Astrocyte of the spinal cord (primary cell): ENCODE data around the gene GALNT17.

Experiments
- DNase-seq: peaks from one replicate; pipeline ENCODE4 v3.0.0; 2011; ENCODE audit warnings: low read depth, low spot score
- H3K4me3 ChIP-seq: 2 replicates; pipeline ENCODE4 v1.5.1; 2011; ENCODE audit warnings: low read depth, mild to moderate bottlenecking, low read length, moderate library complexity
- CTCF ChIP-seq: IDR thresholded peaks from 2 replicates; pipeline ENCODE4 v1.5.1; 2012; ENCODE audit warnings: low read depth, mild to moderate bottlenecking, low read length, inconsistent platforms
- in situ Hi-C: cut with HindIII; loops from 2 replicates; pipeline ENCODE4 v1.10.0; 2017; ENCODE audit warnings: low sequenced_read_pairs

Gene GALNT17

GRCh38 chr7:71329030-71329660 is 197.2 kb downstream of the GALNT17 start:
- DNase-seq: no peak
- no peak overlapping the region for H3K4me3 ChIP-seq
- in situ Hi-C loops: no loop called here
- TF ChIP-seq CTCF: no peak

GRCh38 chr7:71332207-71332606 is 200.3 kb downstream of the GALNT17 start:
- DNase-seq: no peak
- no peak for TF ChIP-seq CTCF
- H3K4me3 ChIP-seq: no peak overlapping the region
- in situ Hi-C loops: no loop called here

GRCh38 chr7:71334541-71334940 is 202.6 kb downstream of the GALNT17 start:
- H3K4me3 ChIP-seq: no peak overlapping the region

GRCh38 chr7:71338866-71339265 is 206.9 kb downstream of the GALNT17 start:
- TF ChIP-seq CTCF: no peak
- DNase-seq: no peak
- H3K4me3 ChIP-seq: no peak overlapping the region
- in situ Hi-C loops: no loop called here

More at GRCh38 chr7:71334541-71334940, 202.6 kb downstream of the GALNT17 start:
- DNase-seq: no peak
- no peak for TF ChIP-seq CTCF
- in situ Hi-C loops: no loop called here

GRCh38 chr7:71339924-71340323 is 208.0 kb downstream of the GALNT17 start:
- no peak for TF ChIP-seq CTCF
- DNase-seq: no peak
- in situ Hi-C loops: no loop called here
- H3K4me3 ChIP-seq: no peak overlapping the region

GRCh38 chr7:71342202-71342601 is 210.3 kb downstream of the GALNT17 start:
- TF ChIP-seq CTCF: no peak
- in situ Hi-C loops: no loop called here
- DNase-seq: no peak
- no peak overlapping the region for H3K4me3 ChIP-seq
